ENCODE measurements around the gene SPRN. TPM values are rescaled to one million over a fixed set of nuclear protein-coding genes. Genes with fewer than 3 reads are reported as not detected.
"Not testable (repeated sequence)": the region's sequence is repeated elsewhere in the genome, so short reads cannot be mapped to it uniquely, and the experiment has no call there.

The SPRN gene
- total RNA-seq, 1 experiment from 2014 or later, result not detected

DNA sequence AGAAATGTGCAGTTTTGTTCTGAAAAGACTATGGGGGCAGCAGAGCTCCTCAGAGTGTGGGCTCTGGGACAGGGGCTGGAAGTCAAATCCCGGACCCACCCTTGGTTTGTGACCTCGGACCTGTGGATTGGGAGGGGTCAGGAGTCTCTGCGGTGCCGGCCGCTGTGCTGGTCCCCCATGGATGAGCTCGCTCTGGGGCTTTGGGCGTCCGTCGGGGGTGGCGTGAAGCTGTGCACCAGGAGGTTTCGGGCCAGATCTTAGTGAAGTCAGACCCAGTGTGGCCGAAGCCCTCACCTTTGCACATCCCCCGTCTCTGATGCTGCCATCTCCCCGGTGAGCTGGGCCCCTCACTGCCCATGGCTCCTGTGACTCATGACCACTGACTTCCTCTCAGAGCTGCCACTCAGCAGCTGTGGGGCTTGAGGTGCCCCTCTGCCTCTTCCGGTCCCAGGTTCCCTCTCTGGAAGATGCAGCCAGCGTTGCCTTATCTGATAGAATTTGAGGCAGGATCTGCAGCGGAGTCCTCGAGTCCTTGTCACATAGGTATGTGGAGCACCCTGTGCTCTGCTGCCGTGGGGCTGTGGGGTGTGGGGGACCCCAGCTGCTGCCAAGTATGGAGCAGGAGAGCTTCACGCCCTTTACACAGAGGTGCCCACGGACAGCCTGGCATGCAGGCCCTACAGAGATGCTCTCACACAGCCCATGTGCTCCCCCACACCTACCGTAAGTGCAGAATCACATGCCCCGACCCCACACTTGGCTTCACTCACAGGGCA lies 18.0 kb upstream of the SPRN start:
- DNase-seq (ENCODE audit: low read depth), result no peak
- in situ Hi-C loops (cut with HindIII; ENCODE audit: low pct_unique_long_range_greater_than_20kb, low sequenced_read_pairs), result no loop called here

DNA sequence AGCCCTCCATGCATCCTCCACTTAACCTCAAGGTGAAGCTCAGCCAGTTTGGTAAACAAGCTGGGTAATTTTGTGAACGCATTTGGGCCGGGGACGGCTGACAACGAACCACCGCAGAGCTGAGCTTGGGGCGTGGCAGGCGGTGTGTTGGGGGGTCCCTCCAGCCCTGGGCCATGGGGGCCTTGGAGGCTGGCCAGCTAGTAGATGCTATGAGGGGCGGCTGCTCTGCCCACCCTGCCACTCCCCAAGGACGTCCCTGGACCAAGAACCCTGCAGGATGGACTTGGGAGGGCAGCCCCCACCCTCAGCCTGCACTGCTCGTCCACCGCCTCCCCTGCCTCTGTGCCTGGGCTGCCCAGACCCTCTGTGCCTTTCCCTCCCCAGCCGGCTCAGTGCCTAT lies 17.4 kb upstream of the SPRN start:
- in situ Hi-C loops (cut with HindIII; ENCODE audit: low pct_unique_long_range_greater_than_20kb, low sequenced_read_pairs), result no loop called here
- DNase-seq (ENCODE audit: low read depth), result no peak

DNA sequence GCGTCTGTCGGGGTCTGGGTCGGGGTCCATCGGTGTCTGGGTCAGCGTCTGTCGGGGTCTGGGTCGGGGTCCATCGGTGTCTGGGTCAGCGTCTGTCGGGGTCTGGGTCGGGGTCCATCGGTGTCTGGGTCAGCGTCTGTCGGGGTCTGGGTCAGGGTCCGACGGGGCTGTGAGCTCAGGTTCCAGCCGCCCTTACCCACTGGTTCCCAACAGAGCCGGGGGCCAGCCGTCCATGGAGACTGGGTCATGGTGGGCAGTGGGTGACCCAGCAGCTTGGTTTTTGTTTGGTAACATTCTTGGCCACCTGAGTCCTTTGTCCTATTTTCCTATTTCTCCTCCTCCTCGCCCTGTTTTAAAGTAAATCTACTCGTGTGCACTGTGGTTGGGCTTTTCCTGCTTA lies 16.9 kb upstream of the SPRN start:
- DNase-seq (ENCODE audit: low read depth); in situ Hi-C loops (cut with HindIII; ENCODE audit: low pct_unique_long_range_greater_than_20kb, low sequenced_read_pairs): not testable (repeated sequence)

DNA sequence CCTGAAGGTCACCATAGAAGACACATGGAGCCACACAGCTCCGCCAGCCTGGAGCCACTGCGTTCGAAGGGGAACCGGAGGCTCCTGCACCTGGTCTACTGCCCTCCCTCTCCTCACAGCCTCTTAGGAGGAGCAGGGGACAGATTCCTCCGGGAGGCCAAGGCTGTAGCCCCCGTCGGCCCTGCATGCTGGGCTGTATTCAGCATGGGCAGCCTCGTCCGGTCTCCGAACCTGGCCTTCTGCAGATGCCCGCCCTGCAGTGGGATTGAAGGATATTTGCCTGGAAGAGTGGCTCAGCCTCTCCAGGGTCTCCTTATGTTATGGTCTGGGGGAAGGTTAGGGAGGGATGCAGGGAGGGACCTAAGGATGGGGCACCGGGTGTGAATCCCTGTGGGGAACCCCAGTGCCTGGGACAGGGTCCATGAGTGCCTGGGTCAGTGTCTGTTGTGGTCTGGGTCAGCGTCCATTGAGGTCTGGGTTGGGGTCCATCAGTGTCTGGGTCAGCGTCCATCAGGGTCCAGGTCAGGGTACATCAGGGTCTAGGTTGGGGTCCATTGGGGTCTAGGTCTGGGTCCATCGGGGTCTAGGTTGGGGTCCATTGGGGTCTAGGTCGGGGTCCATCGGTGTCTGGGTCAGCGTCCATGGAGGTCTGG lies 16.3 kb upstream of the SPRN start:
- no peak for DNase-seq (ENCODE audit: low read depth)
- in situ Hi-C loops (cut with HindIII; ENCODE audit: low pct_unique_long_range_greater_than_20kb, low sequenced_read_pairs), result no loop called here

DNA sequence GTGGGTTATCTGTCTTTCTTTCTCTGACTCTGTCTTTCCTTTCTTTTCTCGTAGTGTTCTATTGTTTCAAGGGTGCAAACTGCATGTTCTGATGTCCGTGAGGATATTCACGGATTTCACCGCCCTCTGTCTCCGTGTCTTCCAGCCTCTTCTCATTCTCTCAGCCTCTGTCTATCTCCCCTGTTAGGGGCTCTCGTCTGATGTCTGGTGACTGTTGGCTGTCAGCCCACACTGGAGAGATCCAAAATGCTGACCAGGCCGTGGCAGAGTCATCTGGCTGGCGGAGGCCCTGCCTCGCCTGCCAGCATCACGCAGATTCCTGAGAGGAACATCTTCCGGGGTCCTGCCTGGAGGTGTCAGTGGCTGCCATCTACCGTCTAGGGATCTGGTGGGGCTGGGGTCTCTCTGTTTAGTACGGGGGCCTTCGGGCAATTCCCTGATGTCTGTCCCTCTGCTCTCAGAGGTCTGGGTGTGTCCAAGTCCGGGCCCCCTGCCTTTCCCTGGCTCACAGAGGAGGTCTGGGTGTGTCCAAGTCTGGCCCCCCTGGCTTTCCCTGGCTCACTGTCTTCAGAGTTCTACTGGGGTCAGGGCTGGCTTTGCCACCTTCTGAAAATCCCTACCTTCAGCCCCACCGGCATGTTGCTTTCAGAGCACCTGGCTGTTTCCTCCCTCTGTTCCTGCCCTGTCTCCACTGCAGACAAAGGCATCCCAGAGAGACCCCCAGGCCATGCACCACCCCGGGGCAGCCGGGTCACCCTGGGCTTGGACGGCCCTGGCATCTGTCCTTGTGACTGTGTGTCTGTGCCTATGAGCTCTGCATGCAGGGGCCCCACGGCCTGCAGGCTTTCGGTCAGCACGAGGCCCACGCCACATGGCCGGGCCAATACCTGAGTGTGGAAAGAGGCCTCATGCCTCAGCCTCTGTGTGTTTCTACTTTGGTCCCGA lies 15.4 kb upstream of the SPRN start:
- no peak for DNase-seq (ENCODE audit: low read depth)
- in situ Hi-C loops (cut with HindIII; ENCODE audit: low pct_unique_long_range_greater_than_20kb, low sequenced_read_pairs), result no loop called here

DNA sequence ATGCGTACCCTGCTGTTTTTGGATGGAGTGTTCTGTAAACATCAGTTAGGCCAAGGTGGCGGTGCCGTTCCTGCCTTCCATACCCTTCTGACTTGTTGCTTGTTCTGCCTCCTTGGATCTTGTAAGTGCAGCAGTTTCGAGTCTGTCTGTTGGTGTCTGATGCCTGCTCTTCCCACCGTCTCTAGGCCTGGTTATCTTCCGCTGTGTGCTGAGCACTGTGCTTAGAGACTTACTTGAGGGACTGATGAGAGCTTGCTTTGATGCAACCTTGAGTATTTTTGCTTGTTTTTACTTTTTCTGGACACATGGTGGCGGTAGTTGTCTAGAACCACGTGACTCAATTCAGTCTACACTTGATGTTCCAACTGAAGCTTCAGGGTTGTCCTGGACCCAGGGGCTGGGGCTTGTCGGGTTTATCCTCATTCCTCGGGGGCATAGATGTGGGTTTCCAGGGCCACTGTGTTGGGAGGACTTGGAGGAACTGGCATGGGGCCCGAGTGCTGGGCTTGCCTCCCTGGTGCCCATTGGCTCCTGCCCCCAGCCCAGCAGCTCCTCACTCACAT lies 14.4 kb upstream of the SPRN start:
- in situ Hi-C loops (cut with HindIII; ENCODE audit: low pct_unique_long_range_greater_than_20kb, low sequenced_read_pairs), result no loop called here
- DNase-seq (ENCODE audit: low read depth), result no peak

DNA sequence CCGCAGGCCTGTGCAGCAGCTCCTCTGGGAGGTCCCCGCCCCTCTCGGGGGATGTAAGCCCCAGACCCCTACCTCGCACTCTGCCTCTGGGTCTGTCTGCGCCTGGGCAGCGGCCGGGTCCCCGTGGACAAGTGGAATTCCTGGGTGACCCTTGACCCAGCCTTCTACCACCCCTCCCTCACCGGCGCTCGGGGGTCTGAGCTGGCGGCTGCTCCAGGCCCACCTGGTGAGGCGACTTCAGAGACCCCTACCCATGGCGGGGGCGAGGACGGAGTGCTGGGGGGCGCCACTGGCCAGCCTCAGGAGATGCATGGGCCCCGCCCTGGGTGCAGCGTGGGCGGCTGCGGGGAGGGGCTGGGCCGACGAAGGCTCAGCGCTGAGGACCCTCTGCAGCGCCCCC lies 8.4 kb upstream of the SPRN start:
- DNase-seq (ENCODE audit: low read depth); in situ Hi-C loops (cut with HindIII; ENCODE audit: low pct_unique_long_range_greater_than_20kb, low sequenced_read_pairs): not testable (repeated sequence)

DNA sequence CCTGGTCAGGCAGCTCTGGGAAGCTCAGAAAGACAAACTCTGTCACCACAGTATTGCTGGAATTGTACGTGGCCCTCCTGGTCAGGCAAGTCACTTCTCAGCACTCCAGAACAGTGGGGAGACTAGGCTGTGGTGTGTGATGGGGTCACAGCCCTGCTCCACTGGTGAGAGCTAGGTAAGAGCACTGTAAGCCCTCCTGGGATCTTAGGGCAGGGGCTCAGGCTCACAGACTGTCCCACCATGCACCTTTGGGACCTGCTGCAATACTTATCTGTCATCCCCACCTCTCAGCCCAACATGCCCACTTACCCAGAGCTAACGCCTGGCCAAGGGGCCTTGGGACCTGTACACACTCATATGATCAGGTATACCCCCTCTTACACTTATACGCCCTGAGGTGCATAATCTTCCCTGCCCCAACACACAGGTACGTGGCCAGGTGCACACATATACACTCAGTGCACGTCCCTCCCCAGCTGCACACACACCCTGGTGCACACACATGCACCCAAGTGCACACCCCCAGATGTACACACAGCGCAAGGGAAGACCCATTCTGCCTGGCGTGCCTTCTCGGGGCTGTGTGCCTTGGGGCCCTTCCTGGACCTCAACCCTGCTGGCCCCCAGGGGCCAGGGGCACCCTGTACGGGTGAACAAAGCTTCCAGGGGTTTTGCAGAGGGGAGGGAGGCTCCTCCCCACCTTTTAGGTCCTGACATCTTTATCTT lies 7.6 kb upstream of the SPRN start:
- in situ Hi-C loops (cut with HindIII; ENCODE audit: low pct_unique_long_range_greater_than_20kb, low sequenced_read_pairs); DNase-seq (ENCODE audit: low read depth): not testable (repeated sequence)

DNA sequence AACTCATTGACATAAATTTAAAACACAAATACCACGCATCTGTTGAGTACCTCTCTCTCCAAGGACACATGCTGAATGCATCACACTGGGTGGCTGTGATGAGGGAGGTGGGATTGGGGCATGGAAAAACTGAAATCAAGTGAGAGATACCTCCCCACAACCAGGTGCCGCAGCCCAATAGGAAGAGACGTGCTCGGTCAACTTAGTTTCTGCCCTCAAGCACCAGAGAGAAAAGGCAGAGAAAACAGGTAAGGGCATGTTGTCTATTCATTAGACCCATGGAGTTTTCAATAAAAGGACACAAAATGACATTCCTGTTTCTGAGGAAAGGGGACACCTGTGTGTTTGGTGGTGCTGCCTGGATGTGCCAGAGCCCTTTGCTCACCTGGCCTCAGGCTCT lies 5.1 kb upstream of the SPRN start:
- DNase-seq (ENCODE audit: low read depth); in situ Hi-C loops (cut with HindIII; ENCODE audit: low pct_unique_long_range_greater_than_20kb, low sequenced_read_pairs): not testable (repeated sequence)

DNA sequence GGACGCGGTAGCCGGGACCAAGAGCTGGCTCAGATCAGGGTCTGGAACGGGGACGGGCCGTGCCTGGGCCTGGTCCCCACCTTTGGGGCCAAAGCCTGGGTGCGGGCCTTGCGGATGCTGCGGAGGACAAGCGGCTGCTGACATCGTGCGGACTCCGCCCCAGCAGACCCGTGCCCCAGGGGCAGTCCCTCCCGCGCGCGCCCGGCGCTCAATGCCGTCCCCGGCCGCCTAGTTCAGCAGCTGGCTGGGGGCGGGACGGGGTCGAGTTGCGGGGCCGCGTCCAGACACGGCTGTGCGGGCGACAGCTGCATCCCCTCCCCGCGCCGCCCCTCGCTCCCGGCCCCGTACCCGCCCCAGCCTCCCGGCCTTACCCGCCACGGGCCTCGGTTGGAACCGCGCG lies 323 bp downstream of the SPRN start:
- DNase-seq (ENCODE audit: low read depth); in situ Hi-C loops (cut with HindIII; ENCODE audit: low pct_unique_long_range_greater_than_20kb, low sequenced_read_pairs): not testable (repeated sequence)

DNA sequence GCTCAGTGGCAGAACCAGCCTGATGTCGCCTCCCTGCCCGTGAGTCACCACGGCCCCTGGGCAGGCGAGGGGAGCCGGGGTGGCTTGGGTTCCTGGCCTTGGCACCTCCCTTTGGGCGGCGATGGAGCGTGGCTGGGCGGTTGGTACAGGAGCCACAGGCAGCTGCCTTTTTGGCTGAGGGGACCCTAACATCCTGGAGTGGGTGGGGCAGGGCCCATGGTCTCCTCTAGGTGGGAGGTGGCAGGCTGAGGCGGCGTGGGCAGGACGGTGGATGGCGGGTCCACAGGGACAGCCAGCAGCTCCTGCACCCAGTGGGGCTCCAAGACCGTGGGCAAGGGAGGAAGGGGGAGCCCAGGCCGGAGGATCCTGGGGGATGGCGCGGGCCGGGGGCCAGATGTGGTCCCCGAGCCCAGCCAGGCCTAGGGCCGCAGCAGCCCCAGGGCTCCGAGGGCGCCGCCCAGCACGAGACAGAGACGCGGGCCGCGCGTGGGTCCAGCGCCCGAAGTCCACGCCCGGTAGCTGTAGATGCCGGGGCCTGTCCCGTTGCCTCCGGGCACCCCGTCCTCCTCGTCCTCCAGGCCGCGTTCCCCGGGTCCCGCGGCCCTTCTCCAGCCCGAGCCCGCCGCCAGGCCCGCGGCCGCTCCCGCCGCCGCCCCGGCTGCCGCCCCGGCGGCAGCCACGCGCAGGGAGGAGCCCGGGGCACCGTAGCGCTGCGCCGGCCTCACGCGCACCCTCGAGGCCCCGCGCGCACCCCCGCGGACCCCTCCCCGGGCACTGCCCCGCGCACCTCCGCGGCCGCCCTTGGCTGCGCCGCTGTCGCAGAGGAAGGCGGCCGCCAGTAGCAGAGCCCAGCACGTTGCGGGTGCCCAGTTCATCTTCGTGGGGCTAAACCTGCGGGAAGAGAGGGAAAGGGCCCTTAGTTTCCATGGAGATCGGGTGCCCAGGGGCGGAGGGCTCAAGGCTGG lies 1.3 kb downstream of the SPRN start:
- DNase-seq (ENCODE audit: low read depth), result no peak
- in situ Hi-C loops (cut with HindIII; ENCODE audit: low pct_unique_long_range_greater_than_20kb, low sequenced_read_pairs), result no loop called here

DNA sequence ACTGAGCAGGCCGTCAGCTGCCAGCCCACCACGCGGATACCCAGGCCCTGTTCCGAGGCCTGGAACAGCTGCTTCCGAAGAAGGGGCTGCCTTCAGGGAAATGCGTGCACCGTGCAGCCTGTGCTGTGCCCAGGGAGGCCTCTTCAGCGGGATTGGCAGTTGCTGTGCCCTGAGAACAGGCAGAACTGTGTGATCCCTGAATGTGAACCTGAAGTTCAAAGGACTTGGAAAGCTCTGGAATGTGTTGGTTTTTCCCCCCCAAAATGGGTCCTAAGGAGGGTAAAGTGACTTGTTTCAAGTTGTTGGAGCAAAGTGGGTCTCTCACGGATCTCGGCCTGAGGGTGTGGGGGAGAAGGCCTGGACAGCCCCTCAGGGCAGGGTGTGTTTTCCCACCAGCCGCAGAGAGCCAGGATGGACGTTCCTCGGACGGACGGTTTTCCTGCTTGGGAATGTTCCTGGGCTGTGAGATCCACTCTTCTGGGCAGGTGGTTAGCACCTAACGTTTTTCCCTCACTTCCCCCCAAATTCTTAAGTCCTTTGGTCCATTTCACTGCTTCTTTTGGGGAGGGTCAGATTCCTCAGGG lies 2.1 kb downstream of the SPRN start:
- in situ Hi-C loops (cut with HindIII; ENCODE audit: low pct_unique_long_range_greater_than_20kb, low sequenced_read_pairs), result no loop called here
- no peak for DNase-seq (ENCODE audit: low read depth)

DNA sequence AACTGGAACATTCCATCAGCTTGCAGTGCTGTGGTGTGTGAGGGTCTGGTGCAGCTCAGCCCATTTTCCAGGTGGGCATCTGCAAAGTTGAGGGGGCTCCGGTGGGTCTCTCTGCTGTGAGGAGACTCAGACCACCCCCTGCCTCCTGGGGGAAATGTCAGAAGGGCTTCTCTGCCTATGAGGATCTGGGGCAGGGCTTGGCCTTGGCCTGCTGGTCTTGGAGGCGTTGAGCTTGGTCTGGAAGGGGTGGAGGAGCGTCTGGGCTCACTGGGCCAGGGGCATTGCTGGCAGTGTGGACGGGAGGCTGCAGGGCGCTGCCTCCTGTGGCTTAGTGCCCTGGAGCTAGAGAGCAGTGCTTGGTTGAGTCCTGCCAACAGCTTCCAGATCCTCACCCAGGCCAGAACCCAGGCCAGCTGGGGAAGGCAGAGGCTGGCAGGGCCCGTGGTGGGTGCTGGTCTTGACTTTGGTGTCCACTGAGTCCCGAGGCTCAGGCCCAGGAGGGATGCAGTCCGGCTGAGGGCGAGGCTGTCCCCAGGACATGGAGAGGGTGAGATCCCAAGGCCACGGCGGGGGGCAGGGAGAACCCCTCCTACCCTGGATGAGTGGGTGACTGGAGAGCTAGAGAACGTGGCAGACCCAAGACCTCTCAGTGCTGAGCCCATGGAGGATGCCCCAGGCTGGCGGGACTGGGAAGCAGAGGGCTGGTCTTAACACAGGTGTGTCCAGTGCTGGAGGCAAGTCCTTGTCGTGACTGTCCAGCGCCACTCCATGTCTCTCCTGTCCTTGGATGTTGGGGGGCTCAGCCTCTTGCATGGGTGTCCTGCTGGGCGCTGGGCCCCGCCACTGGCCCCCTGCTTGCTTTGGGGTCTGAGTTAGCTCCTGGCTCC lies 2.8 kb downstream of the SPRN start:
- in situ Hi-C loops (cut with HindIII; ENCODE audit: low pct_unique_long_range_greater_than_20kb, low sequenced_read_pairs), result no loop called here

DNA sequence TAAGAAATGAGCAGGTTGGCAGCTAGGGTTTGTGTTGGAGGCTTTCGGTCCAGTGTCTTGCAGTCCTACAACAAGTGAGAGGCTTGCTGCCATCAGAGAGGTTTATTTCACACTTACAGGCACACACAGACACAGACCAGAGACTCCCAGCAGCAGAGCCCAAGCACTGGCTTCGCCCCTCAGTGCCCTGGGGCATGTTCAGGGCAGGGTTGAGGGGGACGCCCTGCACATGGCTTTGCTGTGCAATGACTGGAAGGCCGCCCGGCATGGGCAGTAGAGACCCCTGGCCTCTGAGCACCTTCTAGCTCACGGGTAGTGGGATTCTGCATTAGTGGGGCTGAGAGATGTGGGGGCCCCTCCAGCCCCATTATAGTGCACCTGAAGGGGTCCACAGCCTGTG lies 3.8 kb downstream of the SPRN start:
- in situ Hi-C loops (cut with HindIII; ENCODE audit: low pct_unique_long_range_greater_than_20kb, low sequenced_read_pairs), result no loop called here
- DNase-seq (ENCODE audit: low read depth), result no peak

More for the DNA sequence above, 2.8 kb downstream of the SPRN start:
- DNase-seq (ENCODE audit: low read depth), result no peak

DNA sequence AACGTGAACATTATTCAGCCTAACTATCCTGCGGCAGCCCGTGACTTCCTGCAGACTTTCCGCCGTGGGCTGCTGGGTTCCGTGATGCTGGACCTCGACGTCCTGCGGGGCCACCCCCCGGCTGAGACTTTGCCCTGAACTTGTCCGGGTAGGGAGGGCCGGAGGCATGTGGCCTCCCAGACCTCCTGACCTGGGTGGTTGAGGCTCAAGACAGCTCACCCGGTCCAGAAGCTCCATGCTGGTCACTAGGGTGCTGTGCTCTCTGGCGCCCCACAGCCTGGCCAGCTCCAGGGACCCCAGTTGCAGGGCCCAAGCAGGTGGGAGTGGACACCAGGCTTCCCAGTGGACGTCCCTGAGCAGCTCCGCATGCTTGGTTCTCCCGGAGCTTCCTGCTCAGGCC lies 4.4 kb downstream of the SPRN start:
- DNase-seq (ENCODE audit: low read depth), result no peak
- in situ Hi-C loops (cut with HindIII; ENCODE audit: low pct_unique_long_range_greater_than_20kb, low sequenced_read_pairs), result no loop called here

All from Caki2 (cell line).